ENCODE measurements around the gene ZNF282.

ZNF282 gene

DNA sequence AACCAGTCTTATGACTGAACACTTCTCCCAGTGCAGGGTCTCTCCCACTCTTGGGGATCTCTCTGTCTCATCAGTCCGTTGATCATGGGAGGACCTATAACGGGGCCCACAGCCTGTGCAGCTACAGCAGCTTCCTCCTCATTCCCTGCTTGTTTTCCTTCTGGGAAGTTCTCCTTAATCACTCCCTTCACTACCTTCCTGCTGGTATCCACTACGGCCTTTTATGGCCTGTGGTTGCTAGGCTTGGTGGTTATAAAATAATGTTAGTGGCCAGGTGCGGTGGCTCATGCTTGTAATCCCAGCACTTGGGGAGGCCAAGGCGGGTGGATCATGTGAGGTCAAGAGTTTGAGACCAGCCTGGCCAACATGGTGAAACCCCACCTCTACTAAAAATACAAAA lies 3.5 kb upstream of the ZNF282 start:
- DNase-seq (ENCODE audit: low read depth), result no peak
- H3K4me3 ChIP-seq (replicated peaks; ENCODE audit: low read depth, low read length), result no peak overlapping the region
- TF ChIP-seq, protein P1, sequence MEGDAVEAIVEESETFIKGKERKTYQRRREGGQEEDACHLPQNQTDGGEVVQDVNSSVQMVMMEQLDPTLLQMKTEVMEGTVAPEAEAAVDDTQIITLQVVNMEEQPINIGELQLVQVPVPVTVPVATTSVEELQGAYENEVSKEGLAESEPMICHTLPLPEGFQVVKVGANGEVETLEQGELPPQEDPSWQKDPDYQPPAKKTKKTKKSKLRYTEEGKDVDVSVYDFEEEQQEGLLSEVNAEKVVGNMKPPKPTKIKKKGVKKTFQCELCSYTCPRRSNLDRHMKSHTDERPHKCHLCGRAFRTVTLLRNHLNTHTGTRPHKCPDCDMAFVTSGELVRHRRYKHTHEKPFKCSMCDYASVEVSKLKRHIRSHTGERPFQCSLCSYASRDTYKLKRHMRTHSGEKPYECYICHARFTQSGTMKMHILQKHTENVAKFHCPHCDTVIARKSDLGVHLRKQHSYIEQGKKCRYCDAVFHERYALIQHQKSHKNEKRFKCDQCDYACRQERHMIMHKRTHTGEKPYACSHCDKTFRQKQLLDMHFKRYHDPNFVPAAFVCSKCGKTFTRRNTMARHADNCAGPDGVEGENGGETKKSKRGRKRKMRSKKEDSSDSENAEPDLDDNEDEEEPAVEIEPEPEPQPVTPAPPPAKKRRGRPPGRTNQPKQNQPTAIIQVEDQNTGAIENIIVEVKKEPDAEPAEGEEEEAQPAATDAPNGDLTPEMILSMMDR (IDR thresholded peaks at IDR 0.05; ENCODE audit: low read length, missing control alignments), result no peak

DNA sequence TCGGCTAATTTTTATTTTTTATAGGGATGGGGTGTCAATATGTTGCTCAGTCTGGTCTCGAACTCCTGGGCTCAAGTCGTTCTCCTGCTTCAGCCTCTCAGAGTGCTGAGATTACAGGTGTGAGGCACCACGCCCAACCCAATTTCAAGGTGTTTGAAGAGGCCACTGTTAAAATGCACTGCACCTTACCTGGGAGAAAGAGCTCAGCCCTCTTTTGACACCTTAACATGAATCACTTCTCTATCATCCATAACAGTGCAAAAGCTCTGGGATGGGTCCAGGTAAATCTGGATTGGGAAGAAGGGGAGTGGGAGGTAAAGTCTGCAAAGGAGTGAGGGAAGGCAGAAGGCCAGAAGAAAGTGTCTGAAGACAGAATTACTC lies 557 bp upstream of the ZNF282 start:
- no peak for DNase-seq (ENCODE audit: low read depth)
- TF ChIP-seq, protein P1 (IDR thresholded peaks at IDR 0.05; ENCODE audit: low read length, missing control alignments), result no peak
- H3K4me3 ChIP-seq (replicated peaks; ENCODE audit: low read depth, low read length), result peak overlapping the region; percentile 82

DNA sequence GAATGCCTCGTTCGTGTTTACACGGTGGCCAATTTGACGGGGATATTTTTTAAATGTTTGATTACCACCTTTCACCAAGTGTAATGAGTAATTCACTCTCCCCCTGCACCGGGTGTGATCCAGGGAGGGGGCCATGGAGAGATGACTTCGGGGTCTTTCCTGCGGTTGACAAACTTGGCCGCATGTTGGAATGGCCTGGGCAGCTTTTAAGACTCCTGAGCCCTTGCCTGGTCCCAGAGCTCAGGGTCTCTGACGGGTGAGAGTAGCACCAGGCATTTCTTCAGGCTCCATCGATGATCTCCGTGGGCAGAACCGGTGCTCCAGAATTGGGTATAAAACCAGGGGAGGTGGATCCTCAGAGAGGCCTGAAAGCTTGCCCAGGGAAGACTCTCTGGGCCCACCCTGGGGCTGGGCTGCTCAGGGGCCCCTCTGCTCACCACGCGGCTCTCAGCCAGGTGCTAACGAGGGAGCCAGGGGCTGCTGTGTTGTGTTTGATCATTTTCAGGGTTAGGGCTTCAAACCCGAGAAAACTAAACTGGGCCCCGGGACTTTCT lies 882 bp downstream of the ZNF282 start:
- TF ChIP-seq, protein P1 (IDR thresholded peaks at IDR 0.05; ENCODE audit: low read length, missing control alignments), result no peak
- peak overlapping the region; percentile 82 for H3K4me3 ChIP-seq (replicated peaks; ENCODE audit: low read depth, low read length)
- DNase-seq (ENCODE audit: low read depth), result no peak

DNA sequence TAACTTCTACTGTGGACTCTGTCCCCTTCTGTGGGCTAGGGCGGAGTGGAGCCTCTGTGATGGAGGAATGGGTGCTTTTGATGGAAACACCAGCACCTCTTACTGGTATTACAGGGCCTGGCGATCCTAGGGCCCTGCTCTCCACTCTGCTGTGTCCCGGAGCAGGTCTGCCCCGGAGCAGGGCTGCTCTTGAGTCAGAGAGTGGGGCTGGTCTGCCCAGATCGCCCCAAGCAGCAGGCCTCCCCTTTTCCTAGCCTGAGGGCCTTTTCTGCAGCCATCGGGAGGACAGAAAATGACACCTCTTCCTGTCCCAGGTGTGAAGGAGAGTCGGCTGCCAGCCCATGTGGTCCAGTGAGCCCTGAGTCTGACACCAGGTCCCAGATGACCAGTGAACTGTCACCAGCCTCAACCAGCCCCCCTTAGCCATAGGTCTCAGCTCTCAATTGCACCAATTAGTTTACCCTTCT lies 1.4 kb downstream of the ZNF282 start:
- peak overlapping the region; percentile 82 for H3K4me3 ChIP-seq (replicated peaks; ENCODE audit: low read depth, low read length)
- TF ChIP-seq, protein P1 (IDR thresholded peaks at IDR 0.05; ENCODE audit: low read length, missing control alignments), result no peak

DNA sequence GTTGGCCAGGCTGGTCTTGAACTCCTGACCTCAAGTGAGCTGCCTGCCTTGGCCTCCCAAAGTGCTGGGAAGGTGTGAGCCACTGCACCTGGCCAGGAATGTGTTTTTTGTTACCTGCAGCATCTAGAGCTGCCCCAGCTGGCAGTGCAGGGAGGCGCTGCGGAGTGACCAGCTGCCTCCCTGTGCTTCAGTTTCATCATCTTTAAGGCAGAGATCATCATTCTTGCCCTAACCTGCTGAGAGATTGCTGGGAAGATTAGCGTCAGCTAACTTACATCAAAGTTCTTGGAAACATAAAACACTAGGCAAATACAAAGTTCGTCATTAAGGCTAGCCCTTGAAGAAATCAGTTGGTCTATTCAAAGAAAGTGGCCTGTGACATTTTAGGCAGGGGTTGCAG lies 2.3 kb downstream of the ZNF282 start:
- TF ChIP-seq, protein P1 (IDR thresholded peaks at IDR 0.05; ENCODE audit: low read length, missing control alignments), result no peak
- H3K4me3 ChIP-seq (replicated peaks; ENCODE audit: low read depth, low read length), result no peak overlapping the region
- DNase-seq (ENCODE audit: low read depth), result no peak

More for the DNA sequence above, 1.4 kb downstream of the ZNF282 start:
- no peak for DNase-seq (ENCODE audit: low read depth)

DNA sequence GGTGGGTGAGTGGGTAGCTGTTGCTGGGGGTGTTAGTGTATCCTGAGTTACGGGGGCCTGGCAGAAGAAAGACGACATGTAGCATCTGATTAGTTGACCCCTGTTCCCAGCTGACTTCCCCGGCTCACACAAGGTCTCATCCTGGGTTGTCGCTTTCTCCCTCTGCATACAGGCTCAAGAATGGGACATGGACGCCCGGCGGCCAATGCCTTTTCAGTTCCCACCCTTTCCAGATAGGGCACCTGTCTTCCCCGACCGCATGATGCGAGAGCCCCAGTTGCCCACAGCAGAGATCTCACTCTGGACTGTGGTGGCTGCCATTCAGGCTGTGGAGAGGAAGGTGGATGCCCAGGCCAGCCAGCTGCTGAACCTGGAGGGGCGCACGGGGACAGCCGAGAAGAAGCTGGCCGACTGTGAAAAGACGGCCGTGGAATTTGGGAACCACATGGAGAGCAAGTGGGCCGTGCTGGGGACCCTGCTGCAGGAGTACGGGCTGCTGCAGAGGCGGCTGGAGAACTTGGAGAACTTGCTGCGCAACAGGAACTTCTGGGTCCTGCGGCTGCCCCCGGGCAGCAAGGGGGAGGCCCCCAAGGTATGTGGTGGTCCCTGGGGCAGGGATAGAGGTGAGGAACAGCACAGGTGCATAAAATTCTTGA lies 2.9 kb downstream of the ZNF282 start:
- TF ChIP-seq, protein P1 (IDR thresholded peaks at IDR 0.05; ENCODE audit: low read length, missing control alignments), result no peak
- DNase-seq (ENCODE audit: low read depth), result no peak

More for the DNA sequence above, 2.9 kb downstream of the ZNF282 start:
- H3K4me3 ChIP-seq (replicated peaks; ENCODE audit: low read depth, low read length), result no peak overlapping the region
